Measurements from ENCODE around the gene SLCO2A1.

SLCO2A1 gene

DNA sequence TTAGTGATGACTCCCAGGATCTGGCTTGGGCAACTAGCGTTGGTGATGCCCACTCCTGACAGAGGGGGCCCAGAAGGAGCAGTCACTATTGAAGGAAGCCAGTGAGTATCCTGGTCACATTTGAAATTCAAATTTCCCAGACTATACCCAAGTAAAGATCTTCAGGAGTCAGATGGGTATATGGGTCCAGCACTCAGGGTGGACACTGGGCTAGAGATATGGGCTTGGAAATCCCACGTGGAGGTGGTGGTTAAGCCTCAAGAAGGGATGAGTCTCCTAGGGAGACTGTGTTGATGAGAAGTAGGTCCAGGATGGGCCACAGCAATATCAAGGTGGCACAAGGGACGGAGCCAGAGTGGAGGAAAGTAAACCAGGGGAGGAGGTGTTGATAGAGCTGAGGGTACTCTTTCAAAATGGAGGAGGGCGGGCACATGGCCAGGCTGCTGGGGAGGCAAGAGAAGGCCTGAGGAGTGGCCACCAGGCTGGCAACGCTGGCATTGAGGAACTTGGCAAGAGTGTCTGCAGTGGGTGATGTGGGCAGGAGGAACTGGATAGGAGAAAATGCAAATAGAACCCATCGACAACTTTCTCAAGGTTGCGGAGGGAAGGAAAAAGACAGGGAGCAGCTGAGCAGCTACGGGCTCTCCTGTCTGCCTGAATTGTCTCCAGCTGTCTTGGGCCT is 3.7 kb upstream of the SLCO2A1 start:
- no peak for DNase-seq

DNA sequence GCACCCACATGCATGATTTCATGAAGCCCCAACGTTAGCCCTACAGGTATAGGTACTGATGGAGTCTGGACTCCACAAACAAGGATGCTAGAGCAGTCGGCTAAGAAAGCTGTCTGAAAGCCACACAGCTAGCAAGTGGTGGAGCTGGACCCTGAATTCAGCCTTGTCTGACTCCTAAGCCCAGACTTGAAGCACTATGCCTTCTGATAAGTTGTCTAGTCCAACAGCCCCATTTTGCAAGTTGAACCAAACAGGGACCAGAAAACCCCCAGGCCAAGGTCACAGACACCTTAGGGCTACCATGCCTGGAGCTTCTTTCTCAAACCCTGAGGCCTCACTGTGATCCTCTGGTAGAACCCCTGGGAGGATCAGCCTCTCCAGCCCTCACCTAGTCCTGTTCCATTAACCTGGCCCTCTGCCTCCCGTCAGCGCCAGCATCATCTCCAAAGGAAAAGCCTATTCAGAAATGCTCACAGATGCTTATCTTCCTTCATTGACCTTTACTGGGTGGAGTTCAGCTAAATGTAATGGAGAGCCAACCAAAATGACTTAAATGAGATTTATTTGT is 1.7 kb upstream of the SLCO2A1 start:
- DNase-seq: no peak

DNA sequence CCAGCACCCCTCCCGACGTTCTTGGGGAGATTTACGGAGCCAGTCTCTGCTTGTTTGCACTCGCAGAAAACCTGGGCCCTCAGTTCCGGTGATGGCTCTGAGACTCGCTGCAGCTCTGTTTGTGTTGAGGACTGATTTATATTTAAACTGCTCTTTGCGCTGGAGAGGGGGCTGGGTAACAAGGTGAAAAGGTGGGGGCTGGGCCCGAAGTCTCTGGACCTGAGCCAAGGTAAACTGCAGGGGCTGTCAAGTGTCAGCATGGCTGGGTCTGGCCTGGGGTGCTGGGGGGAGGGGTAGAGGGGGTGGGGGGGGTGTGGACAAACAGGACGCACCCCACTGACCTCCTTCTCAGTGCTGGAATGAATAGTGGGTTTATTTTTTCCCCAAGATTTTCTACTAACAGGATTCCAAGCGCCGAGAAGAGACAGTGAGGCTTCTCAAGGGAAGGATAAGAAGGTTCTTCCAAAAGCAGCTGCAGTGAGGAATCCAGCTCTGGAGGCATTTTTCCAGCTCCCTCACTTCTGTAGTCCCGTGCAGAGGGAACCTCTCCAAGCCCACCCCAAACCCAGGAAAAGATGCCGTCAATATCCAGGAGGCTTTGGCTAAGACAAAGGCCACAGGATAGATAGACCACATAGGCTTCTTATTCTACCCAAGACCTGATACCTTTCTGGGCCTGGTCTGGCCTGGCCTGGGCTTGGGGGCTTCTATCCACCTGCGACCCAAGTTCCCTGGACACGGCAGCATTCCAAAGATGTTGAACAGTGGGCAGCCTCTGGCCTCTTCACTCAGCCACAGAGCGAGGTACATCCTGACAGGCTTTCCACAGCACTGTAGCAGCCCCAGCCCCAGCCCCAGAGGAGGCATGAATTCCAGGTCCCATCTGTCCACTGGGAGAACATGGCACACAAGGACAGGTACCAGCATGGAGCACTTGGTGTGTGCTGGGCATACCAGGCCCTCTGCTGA is 938 bp upstream of the SLCO2A1 start:
- DNase-seq: peak; percentile 2

DNA sequence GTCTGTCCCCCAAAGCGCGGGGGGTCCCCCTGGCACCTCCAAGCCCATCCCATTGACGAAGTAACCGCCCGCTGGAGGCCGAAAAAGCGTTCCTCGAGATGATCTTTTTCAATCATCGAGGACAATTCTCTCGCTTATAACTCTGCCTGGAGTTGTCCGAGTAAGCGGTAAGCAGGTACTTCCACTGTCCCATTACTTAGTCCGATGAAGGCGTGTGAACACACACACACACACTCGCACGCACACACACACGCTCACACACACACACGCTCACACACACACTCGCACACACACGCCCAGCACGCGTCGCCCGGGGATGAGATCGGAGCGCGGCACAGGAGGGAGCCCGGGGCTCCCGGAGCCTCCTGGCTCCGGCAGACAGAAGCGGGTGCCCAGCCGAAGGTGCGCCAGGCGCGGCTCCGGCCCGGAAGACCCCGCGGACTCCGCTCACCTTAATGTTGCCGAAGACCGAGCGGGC is 430 bp downstream of the SLCO2A1 start:
- DNase-seq: peak; percentile 10

DNA sequence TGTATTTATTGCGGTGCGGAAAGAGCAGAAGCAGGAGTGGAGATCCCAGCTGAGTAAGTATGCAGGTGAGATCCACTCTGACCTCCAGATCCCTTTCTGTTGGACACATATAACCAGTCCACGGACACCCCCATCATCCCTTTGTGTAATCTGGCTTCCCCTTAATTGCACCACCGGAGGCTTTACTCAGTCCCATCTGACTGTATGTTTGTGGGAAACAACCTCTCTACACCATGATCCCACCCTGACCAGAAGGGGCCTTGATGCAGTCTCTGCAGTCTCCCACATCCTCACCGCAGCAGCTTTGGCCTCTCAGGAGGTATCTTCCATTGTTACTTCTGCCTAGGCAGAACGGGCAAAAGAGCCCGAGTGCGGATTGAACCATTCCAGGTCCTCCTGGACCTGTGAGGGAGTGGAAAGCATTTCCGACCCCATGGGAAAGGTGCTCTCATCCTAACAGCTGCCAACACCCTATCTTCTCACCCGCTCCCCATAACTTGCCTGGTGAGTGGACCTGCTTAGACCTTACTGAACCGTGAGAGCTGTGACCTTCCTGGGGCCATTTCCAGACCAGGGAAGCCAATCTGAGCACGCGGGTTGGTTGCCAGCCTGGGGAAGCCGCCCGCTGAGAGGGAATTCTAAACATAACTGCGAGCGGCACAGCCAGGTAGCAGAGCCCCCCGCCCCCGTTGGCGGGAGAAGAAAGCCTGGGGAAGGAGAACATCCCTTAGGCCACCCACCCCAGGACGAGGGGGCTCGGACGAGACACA is 1.1 kb downstream of the SLCO2A1 start:
- DNase-seq: no peak

DNA sequence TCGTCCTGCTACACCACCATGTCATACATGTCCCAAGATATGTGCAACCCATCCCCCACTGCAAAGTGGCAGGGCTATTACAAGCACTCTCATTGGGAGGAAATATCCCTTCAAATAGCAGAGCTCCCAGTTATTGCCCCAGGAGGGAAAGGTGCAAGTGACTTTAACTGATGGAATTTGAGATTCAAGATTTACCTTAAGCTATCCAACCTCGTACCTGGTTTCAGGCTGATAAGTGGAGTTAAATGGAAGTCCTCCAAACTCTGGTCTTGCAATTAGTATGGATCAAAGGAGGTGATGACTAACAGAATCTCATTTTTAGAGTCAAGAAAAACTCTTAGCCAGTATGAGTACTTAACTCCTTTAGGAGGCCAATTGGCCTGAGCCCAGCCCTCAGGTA is 2.1 kb downstream of the SLCO2A1 start:
- no peak for DNase-seq

DNA sequence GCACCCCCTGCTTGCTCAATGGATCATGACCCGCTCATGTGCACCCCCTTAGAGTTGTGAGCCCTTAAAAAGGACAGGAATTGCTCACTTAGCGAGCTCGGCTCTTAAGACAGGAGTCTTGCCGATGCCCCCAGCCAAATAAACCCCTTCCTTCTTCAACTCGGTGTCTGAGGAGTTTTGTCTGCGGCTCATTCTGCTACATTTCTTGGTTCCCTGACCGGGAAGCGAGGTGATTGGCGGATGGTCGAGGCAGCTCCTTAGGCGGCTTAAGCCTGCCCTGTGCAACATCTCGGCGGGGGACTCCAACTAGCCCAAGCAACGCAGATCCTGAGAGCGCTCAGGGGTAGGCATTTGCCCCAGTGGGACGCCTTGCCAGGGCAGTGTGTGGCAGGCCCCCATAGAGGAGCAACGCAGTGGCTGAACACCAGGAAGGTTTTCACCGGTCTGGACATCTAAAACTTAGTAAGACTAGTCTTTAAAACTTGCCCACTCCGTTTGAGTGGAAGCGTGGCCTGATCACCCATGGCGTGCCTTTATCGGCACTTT is 9.5 kb downstream of the SLCO2A1 start:
- DNase-seq: no peak

DNA sequence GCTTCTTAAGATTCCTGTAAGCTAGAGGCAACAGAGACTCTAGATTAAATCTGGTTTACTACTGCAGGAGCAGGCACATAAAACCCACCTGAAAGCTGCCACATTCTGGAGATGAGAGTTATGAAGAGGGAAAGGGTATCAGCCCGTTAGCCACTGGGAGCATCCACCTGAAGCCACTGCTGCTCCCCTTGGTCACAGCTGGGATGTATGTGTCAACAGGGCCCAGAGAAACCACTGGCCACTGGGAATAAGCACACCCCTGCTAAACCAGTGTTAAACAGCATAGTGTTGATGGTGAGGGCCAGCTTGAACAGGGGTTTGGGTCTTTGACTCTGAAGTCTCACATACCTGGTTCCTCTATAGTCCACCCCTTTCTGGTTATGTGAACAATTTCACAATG is 10.9 kb downstream of the SLCO2A1 start:
- no peak for DNase-seq

DNA sequence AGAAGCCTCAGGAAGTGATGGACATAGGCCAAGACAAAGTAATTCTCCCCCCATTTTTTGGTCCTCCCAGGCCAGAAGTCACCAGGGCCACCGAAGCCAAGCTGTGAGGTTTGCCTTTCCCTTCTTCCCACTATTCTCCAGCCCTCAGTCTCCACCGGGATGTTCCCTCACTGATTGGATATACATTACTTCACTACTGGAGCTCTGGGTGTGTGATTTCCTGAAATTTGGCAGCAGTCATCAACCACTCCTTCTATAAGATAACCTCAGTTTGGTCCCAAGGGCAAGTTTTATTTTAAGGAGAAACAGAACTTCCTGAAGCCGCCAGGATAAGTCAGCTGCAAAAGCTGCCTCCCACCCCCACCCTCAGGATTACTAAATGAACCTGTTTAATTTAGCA is 11.3 kb downstream of the SLCO2A1 start:
- DNase-seq: no peak

DNA sequence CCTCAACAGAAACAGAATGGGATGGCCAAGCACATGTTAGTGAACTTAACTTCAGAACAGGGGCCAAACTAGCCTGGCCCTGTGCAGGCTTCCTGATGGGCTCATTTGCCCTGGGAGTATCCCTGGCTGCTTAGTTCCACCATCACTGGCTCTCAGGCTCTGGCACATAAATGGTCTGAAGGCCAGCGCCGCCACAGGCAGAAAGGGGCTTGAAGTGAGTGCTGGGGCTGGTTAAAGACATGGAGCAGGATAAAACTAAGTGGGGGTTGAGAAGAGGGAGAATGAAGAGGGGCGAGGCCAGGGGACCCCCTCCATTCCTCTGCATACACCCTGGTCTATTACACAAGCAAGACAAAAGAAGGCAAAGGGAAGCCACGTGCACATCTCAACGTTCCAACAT is 12.2 kb downstream of the SLCO2A1 start:
- no peak for DNase-seq

DNA sequence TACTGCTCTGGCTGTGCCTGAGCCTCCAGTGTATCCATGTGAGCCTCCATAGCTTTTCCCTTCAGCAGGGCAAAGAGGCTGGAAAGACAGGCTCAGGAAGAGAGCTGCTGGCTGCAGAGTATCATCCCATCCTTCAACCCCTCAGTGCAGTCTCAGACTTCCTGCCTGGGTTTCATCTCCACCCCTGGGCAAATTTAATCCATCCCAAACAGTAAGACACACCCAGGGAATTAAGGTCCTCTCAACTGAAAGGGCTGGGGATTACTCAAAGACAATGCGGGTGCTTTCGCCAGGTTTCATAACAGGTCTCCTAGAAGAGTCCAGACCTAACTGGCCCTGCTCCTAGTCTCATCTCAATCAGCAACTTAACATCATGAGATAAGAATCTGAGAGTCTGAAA is 15.5 kb downstream of the SLCO2A1 start:
- DNase-seq: no peak

DNA sequence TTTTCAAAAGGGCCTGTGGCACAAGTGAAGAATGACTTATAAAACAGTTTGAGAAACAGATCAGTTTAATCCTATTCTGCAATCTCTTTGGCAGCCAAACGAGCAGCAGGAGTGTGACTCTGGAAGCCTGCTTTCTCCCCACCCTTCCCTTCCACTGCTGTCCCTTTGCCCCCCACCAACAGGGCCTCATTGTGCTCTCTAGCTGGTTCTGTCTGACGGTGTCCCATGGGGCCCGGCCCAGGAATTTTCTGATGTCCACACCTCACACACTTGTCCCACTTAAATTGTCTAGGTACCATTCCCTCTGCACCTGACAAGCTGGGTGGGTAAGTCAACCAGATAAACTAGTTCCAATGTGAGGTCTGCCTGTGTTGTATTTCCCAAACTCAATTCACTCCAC is 16.4 kb downstream of the SLCO2A1 start:
- no peak for DNase-seq

DNA sequence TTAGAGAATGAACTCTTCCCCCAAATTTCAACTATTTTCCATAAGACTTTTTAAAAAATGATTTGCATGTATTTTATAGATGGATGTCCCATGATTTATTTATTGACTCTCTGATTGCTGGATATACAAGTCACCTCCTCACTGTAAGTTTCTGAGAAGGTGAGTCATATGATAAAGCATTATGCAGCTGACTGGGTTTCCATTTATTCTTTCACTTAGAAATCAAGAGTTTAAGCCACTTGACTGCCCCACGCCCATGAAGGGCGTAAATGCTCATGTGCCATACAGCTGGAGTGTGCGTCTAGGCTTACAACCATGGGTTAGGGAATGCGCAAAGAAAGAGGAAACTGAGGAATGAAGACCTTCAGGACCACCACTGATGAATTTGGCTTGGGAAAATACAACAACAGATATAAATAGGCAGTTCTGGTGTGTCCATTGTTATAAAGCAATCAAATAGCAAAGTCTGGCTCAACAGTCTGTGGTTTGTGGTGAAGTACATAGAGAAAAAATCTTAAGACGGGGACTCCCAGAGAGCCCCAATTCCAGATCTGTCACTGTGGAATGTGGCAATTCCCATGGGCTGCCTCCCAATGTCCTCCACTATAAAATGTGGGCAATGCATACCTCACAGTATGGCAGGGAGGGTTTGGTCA is 20.3 kb downstream of the SLCO2A1 start:
- no peak for DNase-seq

DNA sequence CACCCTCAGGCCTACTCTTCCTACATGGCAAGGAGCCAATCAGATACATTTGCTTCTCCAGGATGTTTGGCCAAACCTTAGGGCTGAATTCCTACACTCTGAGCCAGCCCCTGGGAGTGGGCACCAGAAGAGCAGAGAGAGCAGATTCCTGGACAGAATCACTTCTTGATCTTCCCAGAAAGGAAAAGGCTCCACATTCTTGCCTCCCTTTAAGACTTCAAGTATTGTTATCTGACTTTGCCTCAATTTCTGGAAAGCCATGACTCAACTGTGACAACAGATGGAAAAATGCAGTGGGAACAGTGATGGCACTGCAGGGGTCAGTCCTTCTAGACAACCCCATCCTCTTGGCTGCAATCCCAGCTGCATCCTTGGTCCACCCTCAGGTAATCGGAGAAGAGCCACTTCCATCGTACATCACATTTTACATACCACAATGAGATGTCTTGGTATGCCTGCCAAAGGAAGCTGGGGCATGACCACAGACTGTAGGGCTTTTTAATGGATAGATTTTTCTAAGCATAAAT is 21.0 kb downstream of the SLCO2A1 start:
- DNase-seq: no peak

DNA sequence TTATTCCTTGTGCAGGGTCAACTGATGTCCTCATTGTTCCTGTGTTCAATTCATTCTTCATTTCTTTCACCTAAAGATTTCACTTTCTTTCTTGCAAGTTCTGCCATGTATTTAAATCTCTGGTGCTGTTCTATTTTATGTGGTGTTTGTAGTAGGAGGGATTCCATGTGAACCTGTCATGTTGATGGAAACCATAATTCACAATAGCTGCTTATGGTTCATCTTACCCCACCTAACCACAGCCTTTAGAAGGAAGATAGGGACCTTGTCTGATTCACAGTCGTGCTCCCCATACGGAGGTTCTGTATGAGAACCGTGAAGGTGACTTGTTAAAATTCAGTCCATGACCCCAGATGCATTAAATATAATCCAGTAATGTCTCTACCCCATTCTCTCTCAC is 21.9 kb downstream of the SLCO2A1 start:
- DNase-seq: no peak

DNA sequence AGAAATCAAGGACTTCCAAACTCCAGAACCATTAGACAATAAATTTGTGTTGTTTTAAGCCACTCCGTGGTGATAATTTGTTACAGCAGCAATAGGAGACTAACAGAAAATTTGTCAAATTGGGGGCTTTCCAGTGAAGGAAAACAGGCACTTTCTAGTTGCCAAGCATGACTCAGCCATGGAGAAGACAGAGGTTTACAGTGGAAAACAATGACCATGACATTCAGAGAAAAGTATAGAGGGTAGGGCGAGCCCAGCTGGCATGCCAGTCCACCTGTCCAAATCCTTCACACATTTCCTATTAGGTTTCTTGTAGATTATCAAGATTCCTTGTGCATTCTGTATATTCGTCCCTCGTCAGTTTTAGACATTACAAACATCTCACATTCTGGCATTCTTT is 24.9 kb downstream of the SLCO2A1 start:
- no peak for DNase-seq

DNA sequence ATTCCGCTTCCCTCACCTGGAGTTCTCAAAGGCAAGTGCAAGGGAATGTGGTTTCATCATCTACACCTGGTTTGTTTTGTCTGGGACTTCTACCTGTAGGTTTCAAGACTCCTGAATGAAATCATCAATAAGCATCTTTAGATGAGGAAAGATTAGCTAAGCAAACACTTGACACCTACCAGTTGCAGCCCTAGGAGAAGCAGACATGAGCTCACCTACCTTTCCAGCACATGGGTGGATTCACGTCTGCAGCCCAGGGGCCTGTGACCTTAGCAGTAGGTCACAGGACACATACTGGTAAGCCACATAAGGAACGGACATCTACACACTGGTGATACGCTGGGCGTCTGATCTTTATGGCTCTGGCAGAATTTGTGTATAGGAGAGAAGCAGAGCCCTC is 26.7 kb downstream of the SLCO2A1 start:
- no peak for DNase-seq

DNA sequence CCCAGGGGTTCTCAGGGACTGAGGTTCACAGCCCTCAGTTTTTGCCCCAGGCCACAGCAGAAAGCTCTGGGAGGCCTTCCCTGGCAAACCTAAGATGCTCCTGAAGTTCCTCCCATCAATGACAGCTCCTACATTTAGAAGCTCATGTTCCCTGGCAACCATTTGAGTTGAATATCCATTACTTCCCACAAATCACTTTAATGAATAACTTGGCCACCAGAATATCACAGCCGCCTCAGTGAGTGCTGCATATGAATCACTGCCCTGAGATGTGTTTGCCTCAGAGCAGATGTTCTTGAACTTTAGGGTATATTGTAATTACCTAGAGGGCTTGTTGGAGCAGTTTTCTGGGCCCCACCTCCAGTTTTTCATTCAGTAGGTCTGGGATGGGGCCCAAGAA is 27.4 kb downstream of the SLCO2A1 start:
- no peak for DNase-seq

DNA sequence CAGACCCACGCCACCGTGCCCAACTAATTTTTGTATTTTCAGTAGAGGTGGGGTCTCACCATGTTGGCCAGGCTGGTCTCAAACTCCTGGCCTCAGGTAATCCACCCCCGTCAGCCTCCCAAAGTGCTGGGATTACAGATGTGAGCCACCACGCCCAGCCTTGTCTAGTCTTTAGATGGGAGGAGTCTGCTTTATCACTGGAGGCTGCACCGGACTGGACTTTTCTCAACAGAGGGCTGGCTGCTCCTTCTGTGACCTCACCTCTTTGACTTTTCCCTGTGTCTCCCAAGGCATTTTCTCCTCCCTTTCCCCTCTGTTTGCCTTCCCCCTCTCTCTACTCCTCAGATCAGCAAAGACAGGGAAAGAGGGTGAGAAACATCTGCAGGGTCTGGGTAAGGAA is 28.5 kb downstream of the SLCO2A1 start:
- DNase-seq: no peak

DNA sequence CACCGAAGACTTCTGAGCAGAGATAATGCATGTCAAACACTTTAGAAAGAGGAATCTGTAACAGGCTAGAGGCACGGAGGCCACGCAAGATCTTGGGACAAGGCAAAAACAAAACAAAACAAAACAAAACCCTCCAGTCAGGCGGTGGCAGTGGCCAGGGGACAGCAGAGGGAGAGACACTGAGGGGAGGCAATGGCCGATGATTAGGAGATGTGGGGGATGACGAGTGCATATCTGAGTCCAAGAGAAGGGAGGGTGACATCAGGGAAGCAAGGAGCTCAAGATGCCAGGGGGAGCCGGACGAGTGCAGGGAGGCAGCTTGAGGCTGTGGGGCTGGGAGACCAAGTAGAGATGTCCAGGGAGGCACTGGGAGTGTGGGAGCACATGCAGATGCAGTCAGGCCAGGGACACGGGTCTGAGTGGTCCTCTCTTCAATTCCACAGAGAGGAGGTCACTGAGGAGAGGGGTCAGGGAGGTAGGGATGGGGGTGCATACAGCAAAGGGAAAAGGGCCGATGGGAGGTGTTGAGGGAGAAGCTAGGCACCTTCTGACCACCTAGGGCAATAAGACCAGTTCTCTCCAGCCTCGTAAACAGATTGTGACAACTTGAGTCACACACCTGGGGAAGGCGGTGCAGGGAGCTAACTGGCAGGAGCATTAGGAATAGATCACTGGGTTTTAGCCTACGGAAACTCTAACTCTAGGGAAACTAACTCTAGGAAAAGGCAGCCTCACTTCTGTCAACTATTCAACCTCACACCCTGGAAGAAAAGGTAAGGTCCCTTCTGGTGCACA is 29.6 kb downstream of the SLCO2A1 start:
- no peak for DNase-seq

DNA sequence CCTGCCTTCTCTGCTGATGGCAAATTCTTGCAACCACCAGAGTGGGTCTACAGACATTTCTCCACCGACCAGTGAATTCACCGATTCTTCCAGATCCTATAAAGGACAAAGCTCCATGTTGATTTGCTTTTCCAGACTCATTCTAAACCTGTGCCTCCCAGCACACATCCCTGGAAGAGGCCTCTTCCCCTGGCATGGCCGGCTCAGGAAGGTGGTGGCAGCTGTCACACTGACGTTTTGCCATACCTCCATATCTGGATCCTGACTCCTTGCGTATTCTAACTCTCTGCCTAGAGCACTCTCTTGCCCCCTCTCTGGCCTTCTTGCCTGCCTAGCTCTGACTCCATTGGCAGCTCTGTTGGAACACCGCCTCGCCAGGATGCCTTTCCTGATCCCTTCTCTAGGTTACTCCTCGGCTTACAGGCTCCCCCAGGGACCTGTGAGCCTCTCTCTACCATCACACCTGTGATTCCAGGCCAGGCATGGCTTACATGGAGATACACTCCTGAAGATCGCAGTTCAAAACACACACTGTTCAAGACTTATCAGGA is 31.0 kb downstream of the SLCO2A1 start:
- peak; percentile 9 for DNase-seq

Data from NCI-H2171 treated with DMSO at 0.1 percent for 48 hours (cell line).